ENCODE results near the gene OSGEP.

- TF ChIP-seq CTCF (conservative IDR thresholded peaks at IDR 0.05 in 1 of 2, IDR thresholded peaks at IDR 0.05 in 1 of 2; ENCODE audit: low read depth in 1 of 2, low read length in 2 of 2), result no peak
- TF ChIP-seq EZH2 (IDR thresholded peaks at IDR 0.05; ENCODE audit: low read length, missing control alignments), result no peak
These were observed 24.3 kb upstream of the OSGEP start for GRCh38 chr14:20478894-20479293.
